GM12878 (cell line): ENCODE data around the gene PIR. TPM values are rescaled to one million over a fixed set of nuclear protein-coding genes. Genes with fewer than 3 reads are reported as not detected.

Source experiments
- ATAC-seq: fragments of 200-7000 bp; cut with Tn5 transposase; 3 replicates; pipeline ENCODE4 v1.9.1; 2020; ENCODE audit warnings: mild to moderate bottlenecking, moderate library complexity
- BruUV-seq: library from RNA; stranded (reverse); fragments of 400-500 nt; replicated peaks from 2 replicates; lab custom pipeline; 2021; lab: Mats Ljungman, UMichigan
- CTCF ChIA-PET: fragments of 300-600 bp; sonication (Branson Sonifier 250); formaldehyde crosslinking; extraction: SDS; loops from one replicate; lab custom pipeline; 2021; ENCODE audit warnings: inconsistent platforms; lab: Yijun Ruan, JAX
- POLR2A ChIA-PET: fragments of 350-600 bp; formaldehyde crosslinking; extraction: SDS; loops from one replicate; lab custom pipeline; 2021; ENCODE audit warnings: inconsistent platforms; lab: Charles Lee
- RAD21 ChIA-PET: fragments of 300-600 bp; sonication (Branson Sonifier 250); formaldehyde crosslinking; loops from one replicate; lab custom pipeline; 2023; ENCODE audit warnings: antibody characterized with exemption; ENCODE audit not compliant: unreplicated experiment; lab: Charles Lee
- SMC1A ChIA-PET: fragments of 300-600 bp; sonication (Branson Sonifier 250); formaldehyde crosslinking; loops from one replicate; lab custom pipeline; 2023; ENCODE audit not compliant: unreplicated experiment, uncharacterized antibody; lab: Charles Lee
- DNase-seq: peaks from one replicate; pipeline ENCODE4 v3.0.0-alpha.2; 2011; ENCODE audit warnings: low read depth, low spot score
- FAIRE-seq: peaks from 3 replicates; lab custom pipeline; 2011; peaks lifted over from hg19 to GRCh38; lab: Jason Lieb, UNC
- H2AFZ ChIP-seq: 2 replicates; pipeline ENCODE4 v1.6.0; 2011; ENCODE audit warnings: low read depth, low read length, control low read depth; ENCODE audit not compliant: control insufficient read depth
- H3K27ac ChIP-seq: 2 replicates; pipeline ENCODE4 v1.5.1; 2011; ENCODE audit warnings: control low read depth; ENCODE audit not compliant: control insufficient read depth, insufficient read depth
- H3K27me3 ChIP-seq, 2 experiments: replicated peaks in 1 of 2; 2 replicates each; pipeline versions ENCODE4 v1.6.0 to v1.6.1; 2011; ENCODE audit warnings: low read length in 1 of 2; ENCODE audit not compliant: control insufficient read depth in 2 of 2, insufficient read depth in 2 of 2
- H3K36me3 ChIP-seq, 2 experiments: 2 replicates each; pipeline ENCODE4 v1.5.1; 2011; ENCODE audit warnings: low read length in 1 of 2; ENCODE audit not compliant: control insufficient read depth in 2 of 2, insufficient read depth in 2 of 2
- H3K4me1 ChIP-seq: 2 replicates; pipeline ENCODE4 v1.6.1; 2011; ENCODE audit warnings: mild to moderate bottlenecking, low read length, moderate library complexity, mixed read lengths; ENCODE audit not compliant: control insufficient read depth, insufficient read depth
- H3K4me2 ChIP-seq: 2 replicates; pipeline ENCODE4 v1.6.0; 2011; ENCODE audit warnings: control low read depth; ENCODE audit not compliant: control insufficient read depth, insufficient read depth
- H3K4me3 ChIP-seq: fragments of 200-600 bp; sonication (generic); 2 replicates; pipeline ENCODE4 v1.5.1; 2016
- H3K79me2 ChIP-seq: 2 replicates; pipeline ENCODE4 v1.6.0; 2011; ENCODE audit warnings: low read length; ENCODE audit not compliant: control insufficient read depth, insufficient read depth
- H3K9ac ChIP-seq: 2 replicates; pipeline ENCODE4 v1.8.0; 2011; ENCODE audit warnings: low read length, control low read depth, mixed read lengths; ENCODE audit not compliant: control insufficient read depth, insufficient read depth
- H3K9me3 ChIP-seq: replicated peaks from 3 replicates; pipeline ENCODE4 v1.5.1; 2011; ENCODE audit warnings: mild to moderate bottlenecking, low read length; ENCODE audit not compliant: control insufficient read depth, insufficient read depth
- H4K20me1 ChIP-seq: 2 replicates; pipeline ENCODE4 v1.6.0; 2011; ENCODE audit not compliant: control insufficient read depth, insufficient read depth
- CEBPZ ChIP-seq: fragments of 150-350 bp; IDR thresholded peaks from 2 replicates; pipeline ENCODE4 v1.6.1; 2016; ENCODE audit warnings: low read depth, low read length
- EED ChIP-seq: sonication (generic); IDR thresholded peaks from 2 replicates; pipeline ENCODE4 v1.6.1; 2016; ENCODE audit warnings: antibody characterized with exemption, low read depth
- FOS ChIP-seq: IDR thresholded peaks from 3 replicates; pipeline ENCODE4 v1.6.1; 2011; ENCODE audit warnings: borderline replicate concordance; ENCODE audit not compliant: insufficient read length; ENCODE audit errors: extremely low read depth
- HDGF ChIP-seq: fragments of 450-650 bp; IDR thresholded peaks from 2 replicates; pipeline ENCODE4 v1.6.1; 2016; ENCODE audit warnings: antibody characterized with exemption
- MXI1 ChIP-seq: fragments of 150-350 bp; IDR thresholded peaks from 2 replicates; pipeline ENCODE4 v1.6.1; 2011; ENCODE audit warnings: low read depth, mild to moderate bottlenecking, inconsistent platforms, low read length, improper control_type of control experiment
- NR2C2 ChIP-seq: IDR thresholded peaks from 2 replicates; pipeline ENCODE4 v1.6.1; 2011; ENCODE audit warnings: borderline replicate concordance, low read depth; ENCODE audit not compliant: control insufficient read depth, insufficient read length
- NR2F1 ChIP-seq: fragments of 450-650 bp; conservative IDR thresholded peaks from 2 replicates; pipeline ENCODE4 v1.6.1; 2017; ENCODE audit warnings: mild to moderate bottlenecking
- RAD21 ChIP-seq: IDR thresholded peaks from 2 replicates; pipeline ENCODE4 v1.6.1; 2011; ENCODE audit warnings: mild to moderate bottlenecking, low read depth, low read length, moderate library complexity; ENCODE audit not compliant: insufficient read depth
- SUPT20H ChIP-seq: IDR thresholded peaks from 2 replicates; pipeline ENCODE4 v1.6.1; 2011; ENCODE audit warnings: low read depth, mild to moderate bottlenecking, low read length, moderate library complexity, borderline replicate concordance; ENCODE audit not compliant: control insufficient read depth
- TARDBP ChIP-seq: IDR thresholded peaks from 2 replicates; pipeline ENCODE4 v1.6.1; 2016; ENCODE audit warnings: borderline replicate concordance
- WGBS: methylation state at CpG from one replicate; pipeline ENCODE4 v1.1.6; 2016; ENCODE audit warnings: low lambda C conversion rate; ENCODE audit not compliant: insufficient replicate concordance, insufficient coverage; ENCODE audit errors: missing lambda C conversion rate; 5-methylcytosine and 5-hydroxymethylcytosine counted together
- in situ Hi-C: fragments of 300-500 bp; cut with MboI; formaldehyde crosslinking; loops from 9 replicates; pipeline ENCODE4 v1.14.3; 2018; ENCODE audit warnings: mixed read lengths
- intact Hi-C: fragments of 100-400 bp; cut with micrococcal nuclease; formaldehyde crosslinking; loops from one replicate; pipeline ENCODE4 v1.14.2; 2022; ENCODE audit not compliant: unreplicated experiment
- polyA plus RNA-seq, 11 experiments: library from polyadenylated mRNA; depleted of rRNA in 4 of 11; unstranded in 6 of 11; stranded (reverse) in 5 of 11; fragments of >200 nt; fragmentation: Nextera tagmentation in 4 of 11; fragmentation: Illumina TruSeq in 1 of 11; extraction: Ambion mirVana in 4 of 11; extraction: Trizol in 1 of 11; gene quantifications; 1 replicate in 1 of 11; 2 replicates in 10 of 11; pipeline versions ENCODE4 v1.2.1 to v1.2.3, GENCODE V29; 2011 to 2016; ENCODE audit warnings: inconsistent platforms in 2 of 11, missing spikeins in 2 of 11, low read depth in 1 of 11
- total RNA-seq, 4 experiments: library from RNA; depleted of rRNA in 3 of 4; stranded (reverse); fragments of >200 nt in 3 of 4; fragmentation: Illumina TruSeq in 1 of 4; extraction: Trizol in 1 of 4; gene quantifications; 2 replicates each; pipeline versions ENCODE4 v1.2.1 to v1.2.3, GENCODE V29; 2013 to 2021

PIR gene
- total and polyA plus RNA-seq, 10 of the 15 experiments (the other 5 are each of a cell fraction or from before 2014, with no cell fraction given) = 3.8 to 16.5 (median 7.3) TPM

- ChIA-PET CTCF (no interaction called here), SMC1A (interaction anchor here (1.3 kb wide), 1 partner anchor 10 kb away, joined by 3 read pairs; no protein-coding TSS in a partner anchor), RAD21 (no interaction called here), POLR2A (no interaction called here)
- 0% methylated on average over 1 of the region's 1 CpG for WGBS
- H3K27me3 ChIP-seq = no peaks in the 10 kb centered on the region; a peak in 3 of 4 replicates
- H3K79me2 ChIP-seq = no peaks in the 10 kb centered on the region
- no peak overlapping the region for H3K9ac ChIP-seq
- H3K4me3 ChIP-seq = no peak overlapping the region
- in situ Hi-C loops (no loop called here), intact Hi-C loops (no loop called here)
- DNase-seq = no peak
- no peaks in the 10 kb centered on the region for H3K36me3 ChIP-seq
- FAIRE-seq = no peak
- no peaks in the 10 kb centered on the region for H3K4me1 ChIP-seq
- no peak for ATAC-seq
- no peak overlapping the region for H3K4me2 ChIP-seq
- no peaks in the 10 kb centered on the region for H4K20me1 ChIP-seq
- H3K27ac ChIP-seq = no peak overlapping the region
- no peak overlapping the region for H2AFZ ChIP-seq
- H3K9me3 ChIP-seq = no peaks in the 10 kb centered on the region
- no peak for TF ChIP-seq NR2C2
- no peak for TF ChIP-seq CEBPZ
- TF ChIP-seq EED = no peak
- no peak for TF ChIP-seq SUPT20H
- TF ChIP-seq MXI1 = no peak
- no peak for TF ChIP-seq RAD21
- TF ChIP-seq TARDBP = no peak
- no peak for TF ChIP-seq FOS
- TF ChIP-seq HDGF = no peak
- no peak for TF ChIP-seq NR2F1
- BruUV-seq = no TSS peak
Measured at GRCh38 chrX:15514279-15514678, 21.1 kb upstream of the PIR start.
